DMS153 (cell line): ENCODE data around the gene ECT2L.

Experiments used
- DNase-seq: peaks from one replicate; lab custom pipeline; 2025; lab: John Stamatoyannopoulos, UW

Gene ECT2L

DNA sequence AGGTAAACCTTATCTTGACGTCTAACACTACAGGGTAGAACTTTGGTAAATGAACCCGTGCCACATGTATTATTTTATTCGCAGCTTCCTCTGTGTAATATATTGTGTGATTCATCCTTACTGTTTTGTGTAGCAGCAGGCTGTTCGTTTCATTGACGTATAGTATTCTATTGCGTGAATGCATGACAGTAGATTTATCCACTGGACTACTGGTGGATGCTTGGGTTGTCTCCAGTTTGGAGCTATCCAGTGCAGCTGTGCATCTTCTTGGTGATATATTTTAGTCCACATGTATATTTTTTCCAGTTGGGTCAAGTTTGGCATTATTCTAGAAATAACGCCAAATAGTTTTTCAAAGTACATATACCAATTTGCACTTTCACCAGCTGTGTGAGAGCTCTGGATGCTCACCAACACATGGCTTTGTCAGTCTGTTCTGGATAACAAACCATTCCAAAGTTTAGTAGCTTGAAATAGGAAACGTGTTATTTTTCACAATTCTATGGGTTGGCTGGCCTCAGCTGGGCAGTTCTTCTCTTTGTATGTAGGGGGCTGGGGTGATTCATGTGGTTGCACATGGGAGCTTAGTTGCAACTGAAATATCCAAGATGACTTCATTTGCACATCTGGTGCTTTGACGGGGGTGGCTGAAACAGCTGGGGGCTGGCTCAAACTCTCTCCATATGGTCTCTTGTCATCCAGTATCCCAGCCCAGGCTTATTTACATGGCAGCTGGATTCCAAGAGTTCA lies 9.3 kb downstream of the ECT2L start:
- DNase-seq, result no peak

DNA sequence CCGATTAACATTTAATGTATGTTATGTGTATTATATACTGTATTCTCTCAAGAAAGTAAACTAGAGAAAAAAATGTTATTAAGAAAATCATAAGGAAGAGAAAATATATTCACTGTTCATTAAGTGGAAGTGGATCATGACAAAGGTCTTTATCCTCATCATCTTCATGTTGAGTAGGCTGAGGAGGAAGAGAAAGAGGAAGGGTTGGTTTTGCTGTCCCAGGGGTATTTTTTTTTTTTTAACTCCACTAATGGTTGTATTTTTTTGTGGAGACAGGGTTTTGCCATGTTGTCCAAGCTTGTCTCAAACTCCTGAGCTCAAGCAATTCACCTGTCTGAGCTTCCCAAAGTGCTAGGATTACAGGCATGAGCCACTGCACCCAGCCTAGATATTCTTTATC lies 11.0 kb downstream of the ECT2L start:
- no peak for DNase-seq

DNA sequence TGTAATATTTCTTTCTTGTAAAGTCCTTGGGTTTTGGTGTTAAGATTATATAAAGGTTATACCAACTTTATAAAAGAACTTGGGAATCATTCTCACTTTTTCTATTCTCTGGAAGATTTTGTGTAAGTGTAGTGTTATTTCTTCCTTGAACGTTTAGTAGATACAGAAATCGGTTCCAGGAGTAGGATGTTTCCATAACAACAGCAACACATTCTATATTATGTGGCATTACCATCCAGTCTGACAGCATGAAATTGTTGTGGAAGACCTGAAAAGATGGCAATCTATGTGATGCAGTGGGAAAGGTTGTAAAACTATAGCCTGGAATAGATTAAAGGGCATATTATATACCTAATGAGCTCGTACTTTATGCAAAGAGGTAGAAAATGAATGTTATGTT lies 13.8 kb downstream of the ECT2L start:
- no peak for DNase-seq

DNA sequence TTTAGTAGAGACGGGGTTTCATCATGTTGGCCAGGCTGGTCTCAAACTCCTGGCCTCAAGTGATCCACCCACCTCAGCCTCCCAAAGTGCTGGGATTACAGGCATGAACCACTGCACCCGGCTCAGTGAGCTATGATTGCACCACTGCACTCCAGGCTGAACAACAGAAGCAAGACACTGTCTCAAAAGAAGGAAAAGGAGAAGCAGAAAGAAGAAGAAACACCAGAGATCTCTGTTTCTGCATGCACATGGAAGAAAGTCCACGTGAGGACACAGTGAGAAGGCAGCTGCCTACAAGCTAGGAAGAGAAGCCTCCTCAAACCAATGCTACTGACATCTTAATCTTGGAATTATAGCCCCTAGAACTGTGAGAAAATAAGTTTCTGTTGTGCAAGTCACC lies 16.0 kb downstream of the ECT2L start:
- DNase-seq, result no peak

DNA sequence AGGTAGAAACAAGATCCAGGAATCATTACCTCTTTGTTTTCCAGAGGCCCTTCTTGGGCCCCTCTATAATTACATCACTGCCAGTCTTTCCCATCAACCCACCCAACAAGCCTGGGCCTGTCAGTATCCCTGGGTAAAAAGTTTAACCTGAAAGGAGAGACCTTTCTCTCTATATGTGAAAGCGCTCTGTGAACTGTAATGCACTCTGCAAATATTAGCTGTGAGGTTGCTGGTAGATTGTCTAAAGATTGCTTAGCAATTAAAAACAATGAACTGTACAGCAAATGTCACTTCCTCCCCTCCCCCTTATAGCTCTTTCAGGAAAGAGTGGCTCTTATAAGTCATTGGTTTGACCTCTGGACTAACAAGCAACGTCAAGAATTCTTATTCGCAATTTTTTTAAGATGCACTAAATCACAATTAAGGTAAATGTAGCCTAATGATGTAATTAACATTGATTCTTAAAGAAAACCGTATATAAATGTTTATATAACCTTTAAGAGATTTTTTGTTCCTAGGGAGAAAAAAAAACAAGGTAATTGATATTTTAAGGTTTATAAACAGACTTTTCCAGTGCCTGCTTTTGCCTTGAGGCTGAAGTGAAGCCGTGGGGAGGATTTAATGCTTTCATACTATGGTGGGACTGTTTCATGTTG lies 18.4 kb downstream of the ECT2L start:
- DNase-seq, result peak; percentile 96

- no peak for DNase-seq
These were observed 19.3 kb downstream of the ECT2L start for GRCh38 chr6:138815221-138815620.

GRCh38 chr6:138815797-138816528 lies 20.1 kb downstream of the ECT2L start:
- peak; percentile 81 for DNase-seq

- DNase-seq, result peak; percentile 97
These were observed 21.9 kb downstream of the ECT2L start for GRCh38 chr6:138817799-138818198.

GRCh38 chr6:138818496-138819194 lies 22.8 kb downstream of the ECT2L start:
- no peak for DNase-seq

GRCh38 chr6:138821519-138821918 lies 25.6 kb downstream of the ECT2L start:
- peak; percentile 27 for DNase-seq

- no peak for DNase-seq
These were observed 28.7 kb downstream of the ECT2L start for GRCh38 chr6:138824482-138825144.

DNA sequence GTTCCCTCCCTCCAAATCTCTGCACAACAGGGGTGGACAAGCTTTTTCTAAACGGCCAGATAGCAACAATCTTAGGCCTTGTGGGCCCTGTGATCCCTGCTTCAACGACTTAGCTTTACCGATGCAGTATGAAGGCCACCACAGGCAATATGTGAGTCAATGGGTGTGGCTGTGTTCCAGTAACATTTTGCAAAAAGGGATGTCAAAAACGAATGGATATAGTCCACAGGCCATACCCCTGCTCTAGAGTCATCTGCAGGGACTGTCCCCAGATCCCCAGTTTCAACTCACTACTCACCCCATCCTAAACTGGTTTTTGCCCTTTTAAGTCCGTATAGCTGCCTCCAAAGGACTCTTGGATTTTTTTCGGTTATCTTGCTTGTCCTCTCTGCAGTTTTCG lies 34.4 kb downstream of the ECT2L start:
- no peak for DNase-seq

DNA sequence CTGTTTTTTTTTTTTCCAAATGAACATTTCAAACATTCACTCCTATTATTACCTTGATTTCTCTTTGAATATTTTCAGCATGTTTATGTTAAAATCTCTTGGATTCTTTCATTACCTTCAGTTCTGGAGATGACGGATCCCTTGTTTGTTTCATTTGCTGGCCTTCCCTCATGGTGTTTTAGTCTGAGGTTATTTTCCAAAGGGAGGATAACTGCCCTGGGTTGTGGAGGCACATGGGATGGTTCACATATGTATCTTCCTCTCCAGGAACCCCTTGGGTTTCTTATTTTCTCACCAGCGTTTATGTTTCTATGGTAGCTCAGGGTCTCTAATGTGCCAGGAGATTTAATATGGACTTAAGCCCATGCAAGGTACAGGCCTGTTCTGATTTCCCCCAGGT lies 36.3 kb downstream of the ECT2L start:
- DNase-seq, result no peak

- peak; percentile 65 for DNase-seq
These were observed 38.1 kb downstream of the ECT2L start for GRCh38 chr6:138833816-138834539.

- DNase-seq, result no peak
These were observed 41.4 kb downstream of the ECT2L start for GRCh38 chr6:138837246-138837645.

- peak; percentile 9 for DNase-seq
These were observed 48.3 kb downstream of the ECT2L start for GRCh38 chr6:138844192-138844591.

- no peak for DNase-seq
These were observed 52.0 kb downstream of the ECT2L start for GRCh38 chr6:138847884-138848283.

DNA sequence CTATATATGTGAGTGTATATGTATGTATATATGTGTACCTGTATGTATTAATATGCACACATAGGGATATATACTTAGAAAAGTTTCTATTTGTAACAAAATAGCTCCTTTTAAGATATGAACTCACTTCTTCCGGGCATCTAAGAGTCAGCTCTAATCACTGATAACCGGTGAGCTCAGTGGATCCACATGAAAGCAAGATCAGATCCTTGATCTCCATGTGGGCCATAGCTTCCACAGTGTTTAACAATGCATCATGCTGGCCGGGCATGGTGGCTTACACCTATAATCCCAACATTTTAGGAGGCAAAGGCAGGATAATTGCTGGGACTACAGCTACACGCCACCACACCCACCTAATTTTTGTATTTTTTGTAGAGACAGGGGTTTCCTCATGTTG lies 52.6 kb downstream of the ECT2L start:
- DNase-seq, result no peak

DNA sequence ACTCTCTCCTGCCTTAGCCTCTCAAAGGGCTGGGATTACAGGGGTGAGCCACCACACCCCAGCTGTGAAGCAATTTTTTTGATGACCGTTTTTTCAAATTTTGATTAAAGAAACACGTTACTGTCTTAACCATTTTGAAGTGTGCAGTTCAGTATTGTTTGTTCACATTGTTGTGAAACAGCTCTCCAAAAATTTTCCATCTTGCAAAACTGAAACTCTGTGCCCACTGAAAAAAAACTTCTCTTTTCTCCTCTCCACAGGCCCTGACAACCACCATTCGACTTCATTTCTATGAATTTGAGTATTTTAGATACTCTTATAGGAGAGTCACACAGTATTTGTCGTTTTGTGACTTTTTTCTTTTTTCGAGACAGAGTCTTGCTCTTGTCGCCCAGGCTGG lies 53.9 kb downstream of the ECT2L start:
- no peak for DNase-seq

- DNase-seq, result no peak
These were observed 60.8 kb downstream of the ECT2L start for GRCh38 chr6:138856654-138857053.

- DNase-seq, result no peak
These were observed 61.9 kb downstream of the ECT2L start for GRCh38 chr6:138857775-138858174.
